Activated CD8-positive, alpha-beta memory T cell treated with anti-CD3 and anti-CD28 coated beads for 36 hours (primary cell): ENCODE results near the gene SPNS3. TPM values are rescaled to one million over a fixed set of nuclear protein-coding genes. Genes with fewer than 3 reads are reported as not detected.

Experiments
- CTCF ChIA-PET: fragments of 350-600 bp; sonication (Branson Sonifier 250); formaldehyde crosslinking; loops from one replicate; lab custom pipeline; 2021; ENCODE audit warnings: antibody characterized with exemption; lab: Charles Lee
- POLR2A ChIA-PET: fragments of 350-600 bp; sonication (Branson Sonifier 250); formaldehyde crosslinking; loops from one replicate; lab custom pipeline; 2021; ENCODE audit warnings: antibody characterized with exemption; lab: Charles Lee
- total RNA-seq, 2 experiments: library from RNA; stranded (reverse); gene quantifications; one replicate each; pipeline ENCODE4 v1.2.3, GENCODE V29; 2021

Gene SPNS3
- total RNA-seq, 2 experiments from 2014 or later, result 17.8 to 20.5 TPM

DNA sequence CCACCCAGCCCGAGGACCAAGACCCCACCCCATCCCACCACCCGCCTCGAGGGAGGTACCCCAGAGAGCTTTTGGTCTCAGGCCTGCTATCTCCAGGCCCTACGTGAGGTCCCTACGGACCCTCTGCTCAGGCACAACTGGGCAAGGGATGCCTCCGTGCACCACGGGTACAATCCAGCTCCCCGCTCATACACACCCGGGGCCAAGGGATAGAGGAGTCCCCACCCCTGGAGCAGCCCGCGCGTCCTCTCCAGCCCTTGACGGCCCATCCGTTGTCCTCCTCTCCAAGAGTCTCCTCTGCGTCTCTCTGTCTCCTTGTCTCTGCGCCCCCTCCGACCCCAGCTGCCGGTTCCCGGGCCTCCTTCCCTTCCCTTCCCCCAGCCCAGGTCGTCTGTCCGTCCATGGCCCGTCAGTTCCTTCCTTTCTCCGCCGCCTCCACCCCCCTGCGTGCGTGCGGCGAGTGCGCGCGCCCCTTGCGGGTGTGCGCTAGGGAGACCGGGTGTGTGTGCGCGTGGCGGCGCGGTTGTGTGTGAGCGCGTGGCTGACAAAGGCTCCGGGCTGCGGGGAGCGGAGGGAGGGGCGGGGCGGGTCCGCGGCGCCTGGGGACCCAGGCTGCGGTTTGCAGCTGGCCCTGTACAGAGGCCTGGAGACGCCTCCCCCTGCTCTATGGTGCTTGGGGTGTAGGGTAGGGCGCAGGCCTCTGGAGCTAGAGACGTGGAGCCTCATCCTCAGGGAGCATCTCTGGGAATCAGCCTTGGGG lies 65.9 kb downstream of the SPNS3 start:
- ChIA-PET POLR2A (no interaction called here), CTCF (interaction anchor here (0.6 to 1.1 kb wide), 4 partner anchors 9 to 1670 kb away, joined by 3 read pairs; no protein-coding TSS in a partner anchor)

- ChIA-PET POLR2A (no interaction called here), CTCF (interaction anchor here (0.6 to 1.1 kb wide), 2 partner anchors 79 to 1671 kb away, joined by 3 read pairs; no protein-coding TSS in a partner anchor)
Measured at GRCh38 chr17:4500191-4500571, 66.4 kb downstream of the SPNS3 start.

DNA sequence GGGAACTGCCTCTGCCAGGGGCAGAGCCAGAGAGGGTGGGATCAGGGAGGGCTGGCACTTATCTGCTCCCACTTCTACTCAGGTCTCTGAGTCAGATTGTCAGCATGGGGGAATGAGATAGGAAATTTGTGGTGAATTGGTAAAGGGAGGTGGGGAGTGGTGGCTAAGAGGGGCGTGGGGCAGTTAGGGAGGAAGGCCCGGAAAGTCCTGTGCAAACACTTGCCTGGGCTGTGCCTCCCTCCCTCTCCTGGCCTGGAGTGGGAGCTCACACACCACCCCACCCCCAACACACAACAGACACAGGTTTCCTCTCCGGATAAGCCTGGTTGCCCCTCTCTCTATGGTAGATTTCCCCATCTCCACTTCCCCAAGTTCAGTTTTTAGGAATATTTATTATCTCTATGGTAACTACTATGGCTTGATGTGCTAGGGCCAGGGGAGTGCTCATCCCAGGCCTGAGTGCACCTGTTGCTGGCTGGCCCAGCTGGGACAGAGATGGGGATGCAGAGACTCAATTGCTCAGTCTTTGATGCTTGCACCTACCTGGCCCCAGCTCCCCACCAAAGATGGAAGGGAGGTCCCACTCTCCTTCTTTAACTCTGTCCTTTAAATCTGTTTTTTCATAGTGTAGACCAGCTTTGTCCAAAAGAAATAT lies 67.7 kb downstream of the SPNS3 start:
- CTCF ChIA-PET, result interaction anchor here (1.7 kb wide), 1 partner anchor 89 kb away, joined by 4 read pairs; no protein-coding TSS in a partner anchor

DNA sequence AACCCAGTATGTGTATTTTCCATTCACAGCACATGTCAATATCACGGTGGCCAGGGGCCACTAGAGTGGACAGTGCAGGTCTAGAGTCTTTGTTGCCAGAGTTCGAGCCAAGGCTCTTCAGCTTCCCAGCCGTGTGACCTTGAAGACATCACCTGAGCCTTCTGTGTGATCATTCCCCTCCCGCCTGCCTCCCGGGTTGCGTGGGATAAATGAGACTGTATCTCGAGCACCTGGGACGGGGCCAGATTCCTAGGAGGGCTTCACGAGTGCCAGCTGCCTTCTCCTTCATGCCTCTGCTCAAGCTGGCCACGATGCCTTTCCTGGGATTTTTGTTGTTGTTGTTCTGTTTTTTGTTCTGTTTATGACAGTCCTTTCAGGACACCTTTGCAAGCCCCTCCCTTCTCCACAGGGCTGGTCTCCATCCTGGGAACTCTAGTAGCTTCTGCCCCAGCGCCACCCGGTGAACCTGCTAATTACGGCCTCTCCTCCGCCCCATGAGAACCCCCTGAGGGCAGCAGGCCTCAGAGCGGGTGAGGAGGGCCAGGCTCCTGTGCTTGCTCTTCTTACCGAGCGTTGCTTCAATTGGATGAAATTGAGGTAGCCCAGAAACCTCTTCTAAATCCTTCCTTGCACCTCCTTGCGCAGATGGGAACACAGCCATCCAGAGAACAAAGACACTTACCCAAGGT lies 68.9 kb downstream of the SPNS3 start:
- ChIA-PET POLR2A (no interaction called here), CTCF (interaction anchor here (1.7 kb wide), 1 partner anchor 90 kb away, joined by 4 read pairs; no protein-coding TSS in a partner anchor)

More for the DNA sequence above, 67.7 kb downstream of the SPNS3 start:
- POLR2A ChIA-PET, result no interaction called here

DNA sequence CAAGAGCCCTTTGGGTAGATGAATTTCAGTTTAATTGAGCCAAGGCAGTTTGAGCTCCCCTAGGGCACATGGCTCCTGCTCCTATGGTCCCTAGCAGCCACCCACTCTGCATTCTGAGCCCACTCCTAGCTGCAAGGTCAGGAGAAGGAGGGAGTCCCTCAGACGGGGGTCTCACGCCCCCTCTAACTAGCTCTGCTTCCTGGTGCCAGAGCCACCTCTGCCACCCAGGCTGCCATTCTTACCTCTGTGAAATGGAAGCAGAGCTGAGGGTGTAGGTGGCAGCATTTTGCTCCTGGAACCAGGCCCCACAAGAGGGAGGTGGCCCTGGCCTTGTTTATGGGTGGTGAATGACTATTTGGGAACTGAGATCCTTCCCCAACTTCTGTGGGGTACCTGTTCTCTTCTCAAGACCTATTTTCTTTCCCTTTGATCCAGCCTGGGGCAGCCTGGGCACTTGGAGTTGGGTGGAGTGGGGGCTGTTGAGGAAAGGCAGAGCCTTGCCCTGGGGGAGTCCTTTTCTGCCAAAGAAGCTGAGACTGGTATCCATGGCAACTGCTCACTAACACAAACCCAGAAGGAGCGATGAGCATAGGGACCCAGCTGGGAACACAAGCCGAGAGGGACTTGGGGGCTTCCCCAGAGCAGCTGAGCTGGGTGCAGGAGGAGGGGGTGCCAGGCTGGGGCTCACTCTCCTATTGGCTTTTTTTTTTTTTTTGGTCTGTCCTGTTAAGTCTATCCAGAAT lies 69.7 kb downstream of the SPNS3 start:
- CTCF ChIA-PET, result no interaction called here
- POLR2A ChIA-PET, result no interaction called here

GRCh38 chr17:4504188-4504587 lies 70.4 kb downstream of the SPNS3 start:
- CTCF ChIA-PET, result interaction anchor here (0.8 kb wide), 1 partner anchor 84 kb away, joined by 6 read pairs; no protein-coding TSS in a partner anchor
- POLR2A ChIA-PET, result no interaction called here

DNA sequence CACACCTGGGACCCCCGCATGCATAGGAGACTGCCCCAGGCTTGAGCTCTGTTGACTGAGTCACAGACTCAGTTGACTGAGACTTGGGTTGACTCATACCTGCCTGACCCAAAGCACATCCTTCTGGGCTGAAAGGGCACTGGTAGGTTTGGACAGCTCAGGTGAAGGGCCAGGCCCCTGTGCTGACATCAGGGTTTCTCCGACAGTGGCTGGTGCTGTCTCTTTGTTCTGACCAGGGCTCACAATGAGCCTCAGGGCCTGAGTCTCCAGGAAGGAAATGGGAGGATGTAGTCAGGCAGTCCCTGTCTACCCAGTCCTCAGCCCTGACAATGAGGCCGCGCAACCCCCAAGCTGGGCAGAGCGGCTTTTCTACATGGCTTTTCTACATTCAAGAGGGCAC lies 71.4 kb downstream of the SPNS3 start:
- ChIA-PET POLR2A (interaction anchor here (0.6 kb wide), 1 partner anchor 417 kb away, joined by 6 read pairs; no protein-coding TSS in a partner anchor), CTCF (interaction anchor here (0.8 kb wide), 1 partner anchor 85 kb away, joined by 6 read pairs; no protein-coding TSS in a partner anchor)

- ChIA-PET POLR2A (no interaction called here), CTCF (interaction anchor here (0.5 kb wide), 1 partner anchor 110 kb away, joined by 5 read pairs; no protein-coding TSS in a partner anchor)
Measured at GRCh38 chr17:4506175-4506813, 72.6 kb downstream of the SPNS3 start.

DNA sequence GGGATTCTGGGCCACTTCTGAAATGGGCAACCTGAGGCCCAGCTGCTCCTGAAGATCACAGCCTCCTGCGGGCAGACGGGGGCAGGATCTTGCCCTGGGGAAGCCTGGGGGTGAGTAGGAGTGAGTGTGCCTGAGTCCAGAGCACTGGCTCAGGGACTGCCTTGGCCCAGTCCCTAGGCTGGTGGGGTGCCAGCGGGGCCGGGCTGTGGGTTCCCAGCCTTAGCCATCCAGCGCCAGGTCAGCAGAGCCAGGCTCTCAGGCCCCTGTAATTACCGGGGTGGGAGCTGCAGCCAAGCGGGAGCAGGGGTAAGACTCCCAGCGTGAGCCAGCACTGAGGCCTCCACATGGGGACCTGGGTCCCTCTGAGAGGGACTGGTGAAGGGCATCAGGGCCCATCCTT lies 73.2 kb downstream of the SPNS3 start:
- ChIA-PET POLR2A (no interaction called here), CTCF (no interaction called here)

DNA sequence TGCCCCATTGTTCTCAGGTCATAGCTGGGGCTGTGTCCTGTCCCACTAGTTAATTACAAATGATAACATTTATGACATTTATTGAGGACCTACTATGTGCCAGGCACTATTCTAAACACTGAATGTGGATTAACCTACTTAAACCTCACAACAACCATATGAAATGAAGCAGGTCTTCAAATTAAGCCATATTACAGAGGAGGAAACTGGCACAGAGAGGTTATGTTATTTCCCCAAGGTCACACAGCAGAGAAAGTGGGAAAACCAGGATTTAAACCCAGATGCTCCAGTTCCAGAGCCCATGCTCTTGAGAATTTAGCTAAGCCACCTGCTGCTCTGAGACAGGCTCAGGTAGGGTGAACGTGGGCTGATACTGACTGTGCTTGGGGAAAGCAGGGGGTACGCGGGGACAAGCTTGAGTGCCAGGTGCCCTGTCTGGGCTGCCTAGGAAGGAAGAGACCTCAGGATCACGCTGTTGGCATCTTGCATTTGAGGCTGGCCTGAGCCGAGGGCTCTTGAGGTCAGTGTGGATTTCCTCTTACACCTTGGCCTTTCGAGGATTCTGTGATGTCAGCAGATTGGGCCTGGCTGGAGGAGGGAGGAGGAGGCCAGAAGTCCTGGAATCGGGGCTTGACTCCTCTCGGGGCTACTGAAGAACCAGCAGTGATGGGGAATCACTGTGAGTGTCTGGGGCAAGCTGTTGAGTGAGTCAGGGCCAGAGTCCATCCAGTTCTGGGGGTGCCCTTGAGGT lies 73.8 kb downstream of the SPNS3 start:
- POLR2A ChIA-PET, result no interaction called here

GRCh38 chr17:4508207-4508606 lies 74.5 kb downstream of the SPNS3 start:
- POLR2A ChIA-PET, result no interaction called here
- CTCF ChIA-PET, result interaction anchor here (1.5 kb wide), 1 partner anchor 9 kb away, joined by 3 read pairs; no protein-coding TSS in a partner anchor

More for the DNA sequence above, 73.8 kb downstream of the SPNS3 start:
- CTCF ChIA-PET, result interaction anchor here (1.5 kb wide), 1 partner anchor 8 kb away, joined by 3 read pairs; no protein-coding TSS in a partner anchor

DNA sequence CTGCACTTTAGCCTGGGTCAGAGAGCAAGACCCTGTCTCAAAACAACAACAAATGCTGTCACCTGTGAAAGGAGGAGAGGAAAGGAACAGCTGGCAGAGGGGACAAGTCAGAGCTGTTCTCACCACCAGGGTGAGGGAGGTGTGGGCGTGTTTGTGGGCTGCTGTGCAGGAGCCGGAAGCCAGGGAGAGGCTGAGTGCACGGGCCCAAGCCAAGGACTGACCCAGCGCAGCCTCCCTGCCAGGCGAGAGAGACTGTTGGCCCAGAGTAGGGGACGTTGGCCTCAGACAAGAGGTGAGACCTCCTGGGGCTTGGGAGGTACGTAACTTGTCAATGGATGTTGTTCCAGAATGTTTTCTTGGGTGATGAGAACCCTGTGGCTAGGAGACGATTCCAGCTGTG lies 75.7 kb downstream of the SPNS3 start:
- ChIA-PET POLR2A (no interaction called here), CTCF (interaction anchor here (0.6 to 1.4 kb wide), 3 partner anchors 18 to 88 kb away, joined by 3 to 4 read pairs (median 3); no protein-coding TSS in a partner anchor)

- ChIA-PET POLR2A (no interaction called here), CTCF (interaction anchor here (1.2 to 1.4 kb wide), 2 partner anchors 18 to 55 kb away, joined by 3 to 4 read pairs; no protein-coding TSS in a partner anchor)
Measured at GRCh38 chr17:4509923-4510617, 76.3 kb downstream of the SPNS3 start.

DNA sequence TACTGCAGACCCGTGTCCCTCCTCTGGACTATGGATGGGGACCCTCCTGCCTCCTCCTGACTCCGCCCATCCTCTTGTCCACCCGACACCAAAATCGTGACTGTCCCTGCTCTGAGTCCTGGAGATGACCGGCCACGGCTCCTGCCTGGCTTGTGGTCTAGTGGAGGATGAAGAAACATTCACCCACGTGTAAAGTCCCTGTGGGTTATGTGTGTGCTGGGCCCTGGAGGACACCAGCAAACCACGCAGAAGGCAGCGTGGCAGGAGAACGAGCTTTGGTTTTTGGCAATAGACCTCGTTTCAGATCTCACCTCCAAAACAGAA lies 76.8 kb downstream of the SPNS3 start:
- ChIA-PET CTCF (interaction anchor here (1.4 kb wide), 1 partner anchor 17 kb away, joined by 3 read pairs; no protein-coding TSS in a partner anchor), POLR2A (no interaction called here)

DNA sequence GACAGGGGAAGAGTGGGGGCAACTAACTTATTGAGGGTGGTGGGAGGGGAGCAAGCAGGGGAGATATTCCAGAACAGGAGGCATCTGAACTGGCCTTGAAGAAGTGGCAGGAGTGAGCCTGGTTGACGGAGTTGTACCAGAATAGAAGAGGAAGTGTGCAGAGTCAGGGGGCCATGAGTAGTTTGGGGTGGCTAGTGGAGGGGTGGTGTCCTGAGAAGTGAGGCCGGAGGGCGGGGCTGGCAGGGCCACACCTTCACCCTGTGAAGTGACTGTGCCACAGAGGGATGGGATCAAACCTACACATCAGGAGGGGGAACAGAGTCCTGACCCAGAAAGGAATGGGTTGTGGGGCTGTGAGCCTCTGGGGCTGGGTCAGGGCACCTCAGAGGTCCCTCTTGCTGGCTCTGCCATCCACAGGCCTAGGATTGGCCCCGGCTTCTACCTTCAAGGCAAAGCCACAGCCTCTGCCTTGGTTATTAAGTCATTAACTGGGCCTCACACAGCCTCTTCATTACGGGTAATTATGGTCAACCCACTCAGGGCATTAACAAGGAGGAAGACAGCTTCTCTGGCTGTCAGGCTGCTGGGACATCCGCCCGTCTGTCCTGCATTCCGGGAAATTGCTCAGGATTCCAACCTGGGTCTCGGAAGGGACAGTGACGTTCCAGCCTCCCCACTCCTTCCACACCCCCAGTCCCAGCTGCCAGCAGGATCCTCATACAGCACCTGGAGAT lies 77.6 kb downstream of the SPNS3 start:
- POLR2A ChIA-PET, result no interaction called here

More for the DNA sequence above, 77.6 kb downstream of the SPNS3 start:
- CTCF ChIA-PET, result interaction anchor here (0.9 kb wide), 2 partner anchors 42 to 89 kb away, joined by 3 read pairs; no protein-coding TSS in a partner anchor
